ENCODE results near the gene DYSF.

DYSF gene

DNA sequence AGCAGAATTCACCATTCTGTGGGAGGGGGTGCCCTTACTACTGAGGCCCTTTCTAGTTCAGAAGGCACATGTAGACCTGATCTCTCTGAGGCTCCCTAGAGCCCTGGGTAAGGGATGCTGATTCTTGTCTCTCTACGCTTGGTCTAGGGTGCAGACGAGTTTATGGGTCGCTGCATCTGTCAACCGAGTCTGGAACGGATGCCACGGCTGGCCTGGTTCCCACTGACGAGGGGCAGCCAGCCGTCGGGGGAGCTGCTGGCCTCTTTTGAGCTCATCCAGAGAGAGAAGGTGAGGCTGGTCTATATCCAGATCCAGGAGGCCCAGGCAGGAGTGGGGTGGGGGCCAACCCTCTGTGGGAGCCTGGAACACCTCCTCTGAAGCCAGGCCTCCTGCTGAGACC is 147.2 kb downstream of the DYSF start:
- Histone ChIP-seq H3K27me3 (ENCODE audit: control insufficient read depth, insufficient read depth, low read length) (no peaks in the 10 kb centered on the region), H3K9me3 (ENCODE audit: control insufficient read depth, insufficient read depth, low read length) (no peaks in the 10 kb centered on the region), H3K4me1 (ENCODE audit: control insufficient read depth, insufficient read depth, low read length) (peaks cover 3% of the 10 kb centered on the region), H3K36me3 (ENCODE audit: control insufficient read depth, insufficient read depth, low read length) (no peaks in the 10 kb centered on the region), H3K4me3 (ENCODE audit: low read length) (no peak overlapping the region), H3K27ac (ENCODE audit: low read length) (no peak overlapping the region)
- WGBS (ENCODE audit: insufficient coverage, insufficient read length), result no CpG with 5 or more reads among the region's 9 CpGs
- no peak for DNase-seq (ENCODE audit: low read depth, low spot score)

DNA sequence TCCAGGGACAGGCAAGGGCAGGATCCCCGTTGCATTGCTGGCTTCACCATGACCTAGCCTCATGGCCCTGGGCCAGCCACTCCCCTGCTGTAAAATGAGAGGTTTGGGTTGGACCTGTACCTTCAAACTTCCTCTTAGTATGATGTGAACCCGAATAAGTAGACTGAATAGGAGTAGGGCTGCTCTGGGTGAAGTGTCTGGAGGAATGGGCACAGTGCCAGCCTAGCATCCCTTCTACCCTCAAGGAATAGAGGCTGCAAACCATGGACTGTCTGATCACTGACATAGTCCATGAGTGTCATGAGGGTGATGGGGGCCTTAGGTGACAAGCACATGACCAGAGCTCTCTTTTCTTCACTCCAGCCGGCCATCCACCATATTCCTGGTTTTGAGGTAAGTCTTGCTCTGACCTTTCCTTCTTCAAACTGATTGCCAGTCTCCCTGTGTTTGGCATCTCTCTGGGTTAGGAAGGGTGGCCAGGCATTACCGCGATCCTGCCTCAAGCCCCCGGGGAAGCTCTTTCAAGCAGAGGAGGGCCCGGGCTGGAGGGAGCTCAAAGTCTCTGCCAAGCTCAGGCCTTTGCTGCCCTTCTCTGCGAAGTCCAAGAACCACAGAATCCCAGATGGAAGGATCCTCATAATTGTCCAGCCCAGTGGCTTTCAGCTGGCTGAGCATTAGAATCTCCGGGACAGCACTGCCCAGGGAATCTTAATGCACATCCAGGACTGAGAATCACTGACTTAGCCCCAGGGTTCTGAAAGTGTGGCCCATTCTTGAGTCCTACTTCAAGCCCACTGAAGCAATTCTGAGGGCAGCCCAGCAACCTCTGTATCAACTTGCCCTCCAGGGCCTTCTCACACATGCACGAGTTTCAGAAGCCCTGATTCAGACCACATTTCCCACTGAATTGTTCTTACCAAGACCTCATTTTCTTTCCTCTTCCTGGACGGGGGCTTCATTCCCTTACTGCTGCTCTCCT is 148.1 kb downstream of the DYSF start:
- Histone ChIP-seq H3K4me3 (ENCODE audit: low read length) (no peak overlapping the region), H3K27ac (ENCODE audit: low read length) (no peak overlapping the region), H3K36me3 (ENCODE audit: control insufficient read depth, insufficient read depth, low read length) (no peaks in the 10 kb centered on the region), H3K4me1 (ENCODE audit: control insufficient read depth, insufficient read depth, low read length) (peaks cover 3% of the 10 kb centered on the region), H3K9me3 (ENCODE audit: control insufficient read depth, insufficient read depth, low read length) (no peaks in the 10 kb centered on the region), H3K27me3 (ENCODE audit: control insufficient read depth, insufficient read depth, low read length) (no peaks in the 10 kb centered on the region)
- DNase-seq (ENCODE audit: low read depth, low spot score), result no peak
- no CpG with 5 or more reads among the region's 11 CpGs for WGBS (ENCODE audit: insufficient coverage, insufficient read length)

DNA sequence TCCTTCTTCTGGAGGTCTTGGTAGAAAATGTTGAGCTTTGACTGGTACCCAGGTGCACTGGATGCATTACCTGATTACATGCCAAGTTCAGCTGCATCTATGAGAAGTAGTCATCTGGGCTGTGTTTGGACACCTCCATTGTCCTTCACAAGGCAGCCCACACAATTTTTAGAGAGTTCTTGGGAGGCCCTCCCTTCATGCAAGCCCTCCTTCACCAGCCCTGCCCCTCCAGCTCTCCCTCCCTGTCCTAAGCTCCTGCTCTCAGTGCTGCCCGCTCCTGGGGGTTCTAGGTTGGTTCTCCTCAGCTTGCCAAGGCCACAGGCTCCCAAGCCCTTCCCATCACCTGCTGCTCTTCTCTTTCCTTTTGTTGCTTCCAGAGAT is 148.7 kb downstream of the DYSF start:
- no CpG with 5 or more reads among the region's 1 CpG for WGBS (ENCODE audit: insufficient coverage, insufficient read length)
- DNase-seq (ENCODE audit: low read depth, low spot score), result no peak
- Histone ChIP-seq H3K4me1 (ENCODE audit: control insufficient read depth, insufficient read depth, low read length) (peaks cover 3% of the 10 kb centered on the region), H3K4me3 (ENCODE audit: low read length) (no peak overlapping the region), H3K36me3 (ENCODE audit: control insufficient read depth, insufficient read depth, low read length) (no peaks in the 10 kb centered on the region), H3K27me3 (ENCODE audit: control insufficient read depth, insufficient read depth, low read length) (no peaks in the 10 kb centered on the region), H3K9me3 (ENCODE audit: control insufficient read depth, insufficient read depth, low read length) (no peaks in the 10 kb centered on the region), H3K27ac (ENCODE audit: low read length) (no peak overlapping the region)

DNA sequence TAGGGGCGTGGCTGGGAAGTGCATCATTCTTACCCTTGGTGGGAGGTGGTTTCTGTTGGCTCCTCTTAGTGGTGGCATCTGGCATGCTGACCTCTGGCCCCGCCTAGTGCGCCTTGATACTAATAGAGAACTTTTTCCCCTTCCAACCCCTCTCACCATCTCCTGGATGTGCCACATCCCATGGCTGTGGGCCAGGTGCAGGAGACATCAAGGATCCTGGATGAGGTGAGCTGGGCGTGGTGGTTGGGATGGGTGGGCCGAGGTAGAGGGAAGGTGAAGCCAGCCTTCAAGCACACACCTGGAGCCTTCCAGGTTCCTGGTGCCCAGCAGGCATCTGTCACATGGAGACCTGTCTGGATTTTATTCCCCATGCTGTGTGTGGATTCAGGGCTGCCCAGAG is 149.2 kb downstream of the DYSF start:
- DNase-seq (ENCODE audit: low read depth, low spot score), result no peak
- peaks cover 3% of the 10 kb centered on the region for H3K4me1 ChIP-seq (ENCODE audit: control insufficient read depth, insufficient read depth, low read length)
- no peaks in the 10 kb centered on the region for H3K36me3 ChIP-seq (ENCODE audit: control insufficient read depth, insufficient read depth, low read length)
- no peak overlapping the region for H3K27ac ChIP-seq (ENCODE audit: low read length)
- no CpG with 5 or more reads among the region's 5 CpGs for WGBS (ENCODE audit: insufficient coverage, insufficient read length)
- no peak overlapping the region for H3K4me3 ChIP-seq (ENCODE audit: low read length)
- H3K9me3 ChIP-seq (ENCODE audit: control insufficient read depth, insufficient read depth, low read length), result no peaks in the 10 kb centered on the region
- no peaks in the 10 kb centered on the region for H3K27me3 ChIP-seq (ENCODE audit: control insufficient read depth, insufficient read depth, low read length)

DNA sequence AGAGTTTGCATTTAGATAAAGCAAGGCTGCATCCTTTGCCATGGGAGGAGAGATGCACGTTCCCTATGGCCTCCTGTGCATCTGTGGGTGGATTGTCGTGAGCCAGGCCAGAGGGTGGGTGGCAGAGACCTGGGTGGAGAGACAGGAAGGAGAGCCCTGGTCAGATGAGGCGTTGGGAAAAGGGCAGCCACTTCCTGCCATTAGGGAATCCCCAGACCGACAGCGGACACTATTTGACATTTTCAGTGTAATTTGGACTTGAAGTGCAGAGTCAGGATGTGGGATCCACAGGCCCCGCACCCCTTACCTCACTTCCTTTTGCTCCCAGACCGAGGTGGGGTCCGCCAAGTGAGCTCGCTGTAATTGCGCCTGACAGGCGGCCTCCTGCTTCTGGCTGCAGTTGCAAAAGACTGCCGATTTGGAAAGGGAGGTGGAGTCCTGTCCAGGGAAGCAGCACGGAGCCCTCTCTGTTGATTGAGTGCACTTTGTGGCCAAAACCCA is 150.0 kb downstream of the DYSF start:
- no peaks in the 10 kb centered on the region for H3K9me3 ChIP-seq (ENCODE audit: control insufficient read depth, insufficient read depth, low read length)
- H3K36me3 ChIP-seq (ENCODE audit: control insufficient read depth, insufficient read depth, low read length), result no peaks in the 10 kb centered on the region
- DNase-seq (ENCODE audit: low read depth, low spot score), result no peak
- H3K4me3 ChIP-seq (ENCODE audit: low read length), result no peak overlapping the region
- WGBS (ENCODE audit: insufficient coverage, insufficient read length), result no CpG with 5 or more reads among the region's 13 CpGs
- peaks cover 3% of the 10 kb centered on the region for H3K4me1 ChIP-seq (ENCODE audit: control insufficient read depth, insufficient read depth, low read length)
- no peak overlapping the region for H3K27ac ChIP-seq (ENCODE audit: low read length)
- no peaks in the 10 kb centered on the region for H3K27me3 ChIP-seq (ENCODE audit: control insufficient read depth, insufficient read depth, low read length)

DNA sequence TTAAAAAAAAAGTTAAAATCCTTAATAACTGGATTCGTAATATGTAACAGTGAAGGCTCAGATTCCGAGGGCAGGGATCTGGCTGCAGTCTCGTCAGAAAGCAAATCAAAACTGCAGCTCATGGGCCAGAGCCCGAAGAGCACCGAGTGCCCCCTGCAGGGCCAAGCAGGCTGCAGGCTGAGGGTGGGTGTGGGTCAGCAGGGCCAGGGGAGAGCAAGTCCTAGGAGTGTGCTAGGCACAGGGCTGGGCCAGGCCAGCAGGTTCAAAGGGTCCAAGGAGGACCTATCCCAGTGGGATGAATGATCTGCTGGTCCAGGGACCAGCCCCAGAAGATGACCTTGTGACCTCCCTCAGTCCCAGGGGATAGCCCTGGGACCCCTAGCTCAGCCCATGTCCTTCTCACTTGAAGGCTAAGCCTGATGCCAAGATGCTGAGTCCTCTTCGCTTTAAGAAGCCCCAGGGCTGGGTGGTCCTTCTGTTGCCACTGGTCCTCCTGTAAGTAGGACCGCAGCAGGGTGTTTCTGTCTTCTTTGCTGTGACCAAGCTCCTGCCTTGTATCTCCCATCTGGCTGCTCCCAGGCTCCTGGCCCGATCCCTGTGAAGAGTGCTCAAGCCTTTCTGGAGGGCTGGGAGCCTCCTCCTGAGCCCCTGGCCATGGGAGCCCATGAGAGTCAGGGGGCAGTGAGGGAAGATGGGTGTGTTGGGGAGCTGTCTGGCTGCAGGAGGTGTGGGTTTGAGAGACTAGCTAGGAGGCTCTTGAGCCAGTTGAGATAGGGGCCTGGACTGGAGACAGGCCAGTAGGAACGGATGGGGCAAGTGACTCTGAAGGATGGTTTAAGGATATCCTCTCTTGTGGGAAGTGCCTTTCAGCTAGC is 150.7 kb downstream of the DYSF start:
- Histone ChIP-seq H3K4me3 (ENCODE audit: low read length) (no peak overlapping the region), H3K27ac (ENCODE audit: low read length) (no peak overlapping the region), H3K36me3 (ENCODE audit: control insufficient read depth, insufficient read depth, low read length) (no peaks in the 10 kb centered on the region), H3K9me3 (ENCODE audit: control insufficient read depth, insufficient read depth, low read length) (no peaks in the 10 kb centered on the region), H3K27me3 (ENCODE audit: control insufficient read depth, insufficient read depth, low read length) (no peaks in the 10 kb centered on the region), H3K4me1 (ENCODE audit: control insufficient read depth, insufficient read depth, low read length) (peaks cover 3% of the 10 kb centered on the region)
- no CpG with 5 or more reads among the region's 9 CpGs for WGBS (ENCODE audit: insufficient coverage, insufficient read length)
- DNase-seq (ENCODE audit: low read depth, low spot score), result no peak

DNA sequence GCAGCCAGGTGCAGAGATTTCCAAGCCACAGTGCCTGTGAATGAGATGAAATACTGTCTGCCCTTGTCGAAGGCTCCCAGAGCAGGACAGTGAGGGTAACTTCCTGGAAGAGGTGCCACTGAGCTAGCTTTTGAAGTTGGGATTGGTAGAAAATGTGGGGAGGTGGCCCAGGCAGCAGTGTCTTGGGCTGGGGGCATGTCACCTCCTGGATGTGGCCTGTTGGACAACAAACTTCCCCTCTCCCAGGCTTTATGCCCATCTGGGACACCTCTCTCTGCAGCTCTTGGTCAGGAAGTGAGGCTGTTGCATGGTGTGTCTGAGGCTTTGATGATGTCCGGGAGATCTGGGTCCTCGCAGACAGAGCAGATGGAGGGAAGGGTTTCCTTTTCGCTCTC is 151.4 kb downstream of the DYSF start:
- no peak overlapping the region for H3K27ac ChIP-seq (ENCODE audit: low read length)
- no peaks in the 10 kb centered on the region for H3K9me3 ChIP-seq (ENCODE audit: control insufficient read depth, insufficient read depth, low read length)
- WGBS (ENCODE audit: insufficient coverage, insufficient read length), result no CpG with 5 or more reads among the region's 4 CpGs
- H3K36me3 ChIP-seq (ENCODE audit: control insufficient read depth, insufficient read depth, low read length), result no peaks in the 10 kb centered on the region
- no peak for DNase-seq (ENCODE audit: low read depth, low spot score)
- H3K4me1 ChIP-seq (ENCODE audit: control insufficient read depth, insufficient read depth, low read length), result peaks cover 3% of the 10 kb centered on the region
- H3K27me3 ChIP-seq (ENCODE audit: control insufficient read depth, insufficient read depth, low read length), result no peaks in the 10 kb centered on the region
- H3K4me3 ChIP-seq (ENCODE audit: low read length), result no peak overlapping the region

DNA sequence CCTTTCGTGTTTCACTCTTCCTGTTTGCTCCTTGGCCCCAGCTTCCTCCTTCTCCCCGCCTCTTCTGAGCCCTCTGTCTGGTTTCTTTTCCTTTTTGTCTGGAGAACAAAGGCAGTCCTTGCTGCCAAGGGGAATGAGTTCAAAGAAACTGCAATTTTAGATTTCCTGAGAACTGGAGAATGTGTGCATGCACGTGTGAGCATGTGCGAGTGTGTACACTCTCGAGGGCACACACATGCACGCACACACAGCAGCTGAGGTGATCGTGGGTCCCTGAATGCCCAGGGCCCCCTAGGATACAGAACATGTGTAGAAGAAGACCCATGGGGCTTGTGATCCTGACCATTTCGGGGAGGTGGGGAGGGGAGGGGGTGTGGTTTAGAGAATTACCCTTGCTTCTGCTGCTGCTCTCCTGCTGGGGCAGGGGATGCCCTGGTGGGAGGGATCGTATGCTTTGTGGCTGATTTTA is 151.8 kb downstream of the DYSF start:
- H3K27me3 ChIP-seq (ENCODE audit: control insufficient read depth, insufficient read depth, low read length), result no peaks in the 10 kb centered on the region
- H3K9me3 ChIP-seq (ENCODE audit: control insufficient read depth, insufficient read depth, low read length), result no peaks in the 10 kb centered on the region
- DNase-seq (ENCODE audit: low read depth, low spot score), result no peak
- WGBS (ENCODE audit: insufficient coverage, insufficient read length), result no CpG with 5 or more reads among the region's 9 CpGs
- no peak overlapping the region for H3K27ac ChIP-seq (ENCODE audit: low read length)
- H3K4me3 ChIP-seq (ENCODE audit: low read length), result no peak overlapping the region; the same call in 1 of the 2 replicates
- peaks cover 3% of the 10 kb centered on the region for H3K4me1 ChIP-seq (ENCODE audit: control insufficient read depth, insufficient read depth, low read length)
- H3K36me3 ChIP-seq (ENCODE audit: control insufficient read depth, insufficient read depth, low read length), result no peaks in the 10 kb centered on the region

DNA sequence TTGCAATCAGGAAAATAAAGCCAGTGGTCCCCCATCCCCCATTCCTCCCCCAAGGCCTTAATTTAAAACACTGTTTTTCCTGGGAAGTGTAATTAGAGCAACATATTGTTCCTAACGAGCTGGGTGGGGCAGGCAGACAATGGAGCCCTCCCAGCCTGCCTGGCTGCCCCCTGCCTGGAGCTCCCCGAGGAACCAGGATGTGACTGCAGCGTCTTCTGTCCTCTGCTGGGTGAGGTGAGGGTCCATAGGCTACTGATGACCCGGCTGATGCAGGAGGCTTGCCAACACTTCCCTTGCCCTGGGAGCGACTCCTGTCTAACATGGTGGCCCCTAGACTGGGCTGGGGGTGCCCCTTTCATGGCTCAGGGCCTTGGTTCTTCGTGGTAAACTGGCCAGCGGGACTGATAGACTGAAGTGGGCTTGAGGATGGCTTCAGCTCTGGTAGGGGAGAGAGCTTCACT is 152.4 kb downstream of the DYSF start:
- H3K27me3 ChIP-seq (ENCODE audit: control insufficient read depth, insufficient read depth, low read length), result no peaks in the 10 kb centered on the region
- no CpG with 5 or more reads among the region's 7 CpGs for WGBS (ENCODE audit: insufficient coverage, insufficient read length)
- H3K9me3 ChIP-seq (ENCODE audit: control insufficient read depth, insufficient read depth, low read length), result no peaks in the 10 kb centered on the region
- no peak overlapping the region for H3K4me3 ChIP-seq (ENCODE audit: low read length)
- H3K4me1 ChIP-seq (ENCODE audit: control insufficient read depth, insufficient read depth, low read length), result peaks cover 3% of the 10 kb centered on the region
- no peaks in the 10 kb centered on the region for H3K36me3 ChIP-seq (ENCODE audit: control insufficient read depth, insufficient read depth, low read length)
- DNase-seq (ENCODE audit: low read depth, low spot score), result no peak
- H3K27ac ChIP-seq (ENCODE audit: low read length), result no peak overlapping the region

DNA sequence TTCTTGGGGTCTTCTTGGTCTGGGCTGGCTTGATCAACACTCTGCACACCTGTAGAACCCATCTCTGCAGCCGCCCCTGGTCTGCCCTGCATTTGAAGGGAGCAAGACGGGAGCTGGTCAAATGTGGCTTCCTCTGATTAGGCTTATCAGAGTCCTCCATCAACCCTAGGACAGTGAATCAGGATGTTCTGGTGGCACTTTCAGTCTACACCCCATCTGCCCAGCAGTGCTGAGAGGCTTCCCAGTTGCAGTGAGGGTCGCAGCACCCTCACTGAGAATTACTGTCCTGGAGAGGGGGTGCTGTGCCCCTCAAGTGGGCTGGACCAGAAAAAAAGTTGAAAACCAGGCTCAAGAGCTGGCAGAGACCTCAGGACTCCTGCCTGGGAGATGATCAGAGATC is 152.9 kb downstream of the DYSF start:
- Histone ChIP-seq H3K27me3 (ENCODE audit: control insufficient read depth, insufficient read depth, low read length) (no peaks in the 10 kb centered on the region), H3K4me1 (ENCODE audit: control insufficient read depth, insufficient read depth, low read length) (peaks cover 3% of the 10 kb centered on the region), H3K36me3 (ENCODE audit: control insufficient read depth, insufficient read depth, low read length) (no peaks in the 10 kb centered on the region), H3K9me3 (ENCODE audit: control insufficient read depth, insufficient read depth, low read length) (no peaks in the 10 kb centered on the region), H3K27ac (ENCODE audit: low read length) (no peak overlapping the region), H3K4me3 (ENCODE audit: low read length) (no peak overlapping the region)
- no peak for DNase-seq (ENCODE audit: low read depth, low spot score)
- no CpG with 5 or more reads among the region's 3 CpGs for WGBS (ENCODE audit: insufficient coverage, insufficient read length)

Measured in iPS DF 6.9 (cell line).